ENCODE measurements around the gene SH2D7. TPM values are rescaled to one million over a fixed set of nuclear protein-coding genes. Genes with fewer than 3 reads are reported as not detected.

Gene SH2D7
- total RNA-seq, 1 experiment from 2014 or later: not detected

DNA sequence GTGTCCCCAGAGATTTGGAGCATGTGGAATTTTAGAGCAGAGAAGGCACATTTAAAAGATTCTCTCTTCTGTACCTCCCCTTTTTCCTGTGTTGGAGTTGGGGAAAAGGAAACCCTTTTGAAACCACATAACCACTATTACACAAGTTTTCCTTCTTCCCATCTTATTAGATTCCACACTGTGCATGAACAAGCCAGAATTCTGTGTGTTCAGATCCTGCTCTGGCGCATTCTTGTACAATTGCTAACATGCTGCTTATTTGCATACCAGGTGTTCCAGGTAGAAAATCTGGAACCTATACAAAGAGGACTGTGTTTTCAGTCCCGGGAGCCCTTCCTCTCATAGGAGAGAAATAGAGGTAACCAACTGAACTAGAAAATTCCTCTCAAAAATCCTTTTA lies 41.4 kb downstream of the SH2D7 start:
- TF ChIP-seq, protein P1, sequence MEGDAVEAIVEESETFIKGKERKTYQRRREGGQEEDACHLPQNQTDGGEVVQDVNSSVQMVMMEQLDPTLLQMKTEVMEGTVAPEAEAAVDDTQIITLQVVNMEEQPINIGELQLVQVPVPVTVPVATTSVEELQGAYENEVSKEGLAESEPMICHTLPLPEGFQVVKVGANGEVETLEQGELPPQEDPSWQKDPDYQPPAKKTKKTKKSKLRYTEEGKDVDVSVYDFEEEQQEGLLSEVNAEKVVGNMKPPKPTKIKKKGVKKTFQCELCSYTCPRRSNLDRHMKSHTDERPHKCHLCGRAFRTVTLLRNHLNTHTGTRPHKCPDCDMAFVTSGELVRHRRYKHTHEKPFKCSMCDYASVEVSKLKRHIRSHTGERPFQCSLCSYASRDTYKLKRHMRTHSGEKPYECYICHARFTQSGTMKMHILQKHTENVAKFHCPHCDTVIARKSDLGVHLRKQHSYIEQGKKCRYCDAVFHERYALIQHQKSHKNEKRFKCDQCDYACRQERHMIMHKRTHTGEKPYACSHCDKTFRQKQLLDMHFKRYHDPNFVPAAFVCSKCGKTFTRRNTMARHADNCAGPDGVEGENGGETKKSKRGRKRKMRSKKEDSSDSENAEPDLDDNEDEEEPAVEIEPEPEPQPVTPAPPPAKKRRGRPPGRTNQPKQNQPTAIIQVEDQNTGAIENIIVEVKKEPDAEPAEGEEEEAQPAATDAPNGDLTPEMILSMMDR (IDR thresholded peaks at IDR 0.05; ENCODE audit: insufficient read depth in 1 of 2, low read depth in 1 of 2, low read length in 1 of 2, severe bottlenecking in 1 of 2, unreplicated experiment in 1 of 2): no peak
- Mint-ChIP-seq H3K9me3 (ENCODE audit: unreplicated experiment) (no peaks in the 10 kb centered on the region), H3K27ac (ENCODE audit: unreplicated experiment) (no peak overlapping the region), H3K36me3 (ENCODE audit: insufficient read depth, unreplicated experiment) (peaks cover 6% of the 10 kb centered on the region), H3K4me3 (ENCODE audit: unreplicated experiment) (no peak overlapping the region), H3K27me3 (ENCODE audit: insufficient read depth, unreplicated experiment) (no peaks in the 10 kb centered on the region), H3K4me1 (ENCODE audit: low read depth, unreplicated experiment) (peaks cover 13% of the 10 kb centered on the region)
- BruUV-seq (replicated peaks): no TSS peak
- ChIA-PET POLR2A (no interaction called here), CTCF (no interaction called here)
- no peak overlapping the region for H3K4me3 ChIP-seq (ENCODE audit: low read depth, low read length)
- H3K36me3 ChIP-seq (ENCODE audit: control insufficient read depth, insufficient read depth, low read length): no peaks in the 10 kb centered on the region
- H3K9me3 ChIP-seq: no peaks in the 10 kb centered on the region
- H3K27me3 ChIP-seq (replicated peaks; ENCODE audit: control insufficient read depth, insufficient read depth, low read length): no peaks in the 10 kb centered on the region
- peak in 1 of 2 experiments; percentile 21 for DNase-seq
- peaks cover 18% of the 10 kb centered on the region for H3K4me1 ChIP-seq
- intact Hi-C loops (cut with micrococcal nuclease; ENCODE audit: unreplicated experiment): loop anchor here (5.0 kb wide), 1 partner anchor 108 kb away; no protein-coding TSS in a partner anchor

DNA sequence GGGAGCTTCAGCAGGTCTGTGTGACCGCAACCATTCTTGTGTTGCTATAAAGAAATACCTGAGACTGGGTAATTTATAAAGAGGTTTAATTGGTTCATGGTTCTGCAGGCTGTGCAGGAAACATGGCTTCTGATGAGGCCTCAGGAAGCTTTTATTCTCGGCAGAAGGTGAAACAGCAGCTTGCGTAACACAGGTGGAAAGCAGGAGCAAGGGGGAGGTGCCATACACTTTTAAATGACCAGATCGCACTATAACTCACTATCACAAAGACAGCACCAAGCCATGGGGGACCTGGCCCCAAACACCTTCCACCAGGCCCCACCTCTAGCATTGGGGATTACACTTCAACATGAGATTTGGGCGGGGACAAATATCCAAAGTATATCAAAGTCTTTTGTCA lies 47.2 kb downstream of the SH2D7 start:
- intact Hi-C loops (cut with micrococcal nuclease; ENCODE audit: unreplicated experiment): no loop called here
- POLR2A ChIA-PET: no interaction called here
- TF ChIP-seq, protein P1 (IDR thresholded peaks at IDR 0.05; ENCODE audit: insufficient read depth in 1 of 2, low read depth in 1 of 2, low read length in 1 of 2, severe bottlenecking in 1 of 2, unreplicated experiment in 1 of 2): no peak
- CTCF ChIA-PET: interaction anchor here (1.8 kb wide), 1 partner anchor 56 kb away, joined by 5 read pairs; no protein-coding TSS in a partner anchor
- DNase-seq: no peak
- Mint-ChIP-seq H3K4me3 (ENCODE audit: unreplicated experiment) (no peak overlapping the region), H3K36me3 (ENCODE audit: insufficient read depth, unreplicated experiment) (no peaks in the 10 kb centered on the region), H3K27ac (ENCODE audit: unreplicated experiment) (no peak overlapping the region), H3K27me3 (ENCODE audit: insufficient read depth, unreplicated experiment) (no peaks in the 10 kb centered on the region), H3K9me3 (ENCODE audit: unreplicated experiment) (no peaks in the 10 kb centered on the region), H3K4me1 (ENCODE audit: low read depth, unreplicated experiment) (peaks cover 13% of the 10 kb centered on the region)
- BruUV-seq (replicated peaks): no TSS peak
- no peaks in the 10 kb centered on the region for H3K9me3 ChIP-seq
- H3K4me1 ChIP-seq: no peaks in the 10 kb centered on the region; the same call in 1 of the 2 replicates
- no peak overlapping the region for H3K4me3 ChIP-seq (ENCODE audit: low read depth, low read length)
- H3K27me3 ChIP-seq (replicated peaks; ENCODE audit: control insufficient read depth, insufficient read depth, low read length): no peaks in the 10 kb centered on the region
- no peaks in the 10 kb centered on the region for H3K36me3 ChIP-seq (ENCODE audit: control insufficient read depth, insufficient read depth, low read length)

- TF ChIP-seq, protein P1 (IDR thresholded peaks at IDR 0.05; ENCODE audit: insufficient read depth in 1 of 2, low read depth in 1 of 2, low read length in 1 of 2, severe bottlenecking in 1 of 2, unreplicated experiment in 1 of 2): no peak
- Mint-ChIP-seq H3K27ac (ENCODE audit: unreplicated experiment) (no peak overlapping the region), H3K4me1 (ENCODE audit: low read depth, unreplicated experiment) (peaks cover 13% of the 10 kb centered on the region), H3K27me3 (ENCODE audit: insufficient read depth, unreplicated experiment) (no peaks in the 10 kb centered on the region), H3K9me3 (ENCODE audit: unreplicated experiment) (no peaks in the 10 kb centered on the region), H3K4me3 (ENCODE audit: unreplicated experiment) (no peak overlapping the region), H3K36me3 (ENCODE audit: insufficient read depth, unreplicated experiment) (no peaks in the 10 kb centered on the region)
- no peak for DNase-seq
- BruUV-seq (replicated peaks): no TSS peak
- Histone ChIP-seq H3K36me3 (ENCODE audit: control insufficient read depth, insufficient read depth, low read length) (no peaks in the 10 kb centered on the region), H3K27me3 (replicated peaks; ENCODE audit: control insufficient read depth, insufficient read depth, low read length) (no peaks in the 10 kb centered on the region), H3K9me3 (no peaks in the 10 kb centered on the region), H3K4me3 (ENCODE audit: low read depth, low read length) (no peak overlapping the region), H3K4me1 (no peaks in the 10 kb centered on the region; the same call in 1 of the 2 replicates)
- CTCF ChIA-PET: interaction anchor here (1.8 kb wide), 1 partner anchor 56 kb away, joined by 5 read pairs; no protein-coding TSS in a partner anchor
- POLR2A ChIA-PET: no interaction called here
- intact Hi-C loops (cut with micrococcal nuclease; ENCODE audit: unreplicated experiment): no loop called here
Observed at GRCh38 chr15:78140292-78140691, 47.9 kb downstream of the SH2D7 start.

Measured in Caco-2 (cell line).